GM12892 (cell line): ENCODE measurements around the gene WNT5A.

ENCODE experiments used
- POLR2A ChIP-seq: IDR thresholded peaks from 2 replicates; pipeline ENCODE4 v1.6.1; 2011; ENCODE audit warnings: low read depth, low read length, control low read depth
- POLR2AphosphoS5 ChIP-seq: IDR thresholded peaks from 2 replicates; pipeline ENCODE4 v1.6.1; 2011; ENCODE audit warnings: low read depth, low read length, control low read depth

GRCh38 chr3:55473788-55474187 lies 13.3 kb downstream of the WNT5A start:
- no peak for TF ChIP-seq POLR2AphosphoS5
- no peak for TF ChIP-seq POLR2A
